T-cell (primary cell): ENCODE data around the gene HOXB2. TPM values are rescaled to one million over a fixed set of nuclear protein-coding genes. Genes with fewer than 3 reads are reported as not detected.

Experiments used
- ATAC-seq, 4 experiments: fragments of 200-7000 bp in 3 of 4; fragments of 150-1000 bp in 1 of 4; cut with Tn5 transposase; replicated peaks in 1 of 4; 1 replicate in 3 of 4; 2 replicates in 1 of 4; pipeline ENCODE4 v1.10.0; 2021; ENCODE audit warnings: moderate library complexity in 3 of 4, mild to moderate bottlenecking in 2 of 4, moderate number of reproducible peaks in 1 of 4
- CTCF ChIA-PET, 2 donors: fragments of 300-600 bp; sonication (Branson Sonifier 250); formaldehyde crosslinking; loops; one replicate each; lab custom pipeline; 2022; ENCODE audit warnings: antibody characterized with exemption in 2 of 2; lab: Charles Lee
- POLR2A ChIA-PET, 2 donors: fragments of 300-600 bp; sonication (Branson Sonifier 250); formaldehyde crosslinking; loops; one replicate each; lab custom pipeline; 2022; ENCODE audit warnings: antibody characterized with exemption in 2 of 2; lab: Charles Lee
- DNase-seq, 35 experiments: peaks; one replicate each; pipeline versions ENCODE4 v3.0.0 to v3.0.0-alpha.2; 2013 to 2023
- H3K27ac ChIP-seq: one replicate; pipeline ENCODE4 v1.5.1; 2013; ENCODE audit warnings: low read length
- H3K27me3 ChIP-seq, 2 experiments: replicated peaks in 1 of 2; 1 replicate in 1 of 2; 2 replicates in 1 of 2; pipeline versions ENCODE4 v1.6.1 to v1.7.0; 2013; ENCODE audit warnings: low read length in 1 of 2, mixed read lengths in 1 of 2; ENCODE audit not compliant: control insufficient read depth in 2 of 2, insufficient read depth in 2 of 2; ENCODE audit errors: extremely low read depth in 1 of 2
- H3K36me3 ChIP-seq, 2 donors: 1 replicate in 1 of 2; 2 replicates in 1 of 2; pipeline versions ENCODE4 v1.6.1 to v1.7.0; 2013; ENCODE audit warnings: low read length in 1 of 2; ENCODE audit not compliant: control insufficient read depth in 2 of 2, insufficient read depth in 1 of 2; ENCODE audit errors: extremely low read depth in 1 of 2
- H3K4me1 ChIP-seq, 2 experiments: 1 replicate in 1 of 2; 2 replicates in 1 of 2; pipeline versions ENCODE4 v1.6.1 to v1.7.0; 2013; ENCODE audit warnings: low read length in 2 of 2, mixed read lengths in 1 of 2; ENCODE audit not compliant: insufficient read depth in 2 of 2, control insufficient read depth in 1 of 2; ENCODE audit errors: extremely low read depth in 1 of 2
- H3K4me3 ChIP-seq, 2 donors: 1 replicate in 1 of 2; 2 replicates in 1 of 2; pipeline versions ENCODE4 v1.5.1 to v1.7.0; 2013; ENCODE audit warnings: mild to moderate bottlenecking in 2 of 2, low read length in 1 of 2, moderate library complexity in 1 of 2; ENCODE audit not compliant: control insufficient read depth in 1 of 2; ENCODE audit errors: extremely low read depth in 1 of 2
- H3K9me3 ChIP-seq: 2 replicates; pipeline ENCODE4 v1.7.0; 2013
- H3K27ac Mint-ChIP-seq, 2 donors: one replicate each; pipeline ENCODE4 v1.8.0; 2020 to 2021; ENCODE audit warnings: mild to moderate bottlenecking in 2 of 2, mixed read lengths in 2 of 2
- H3K27me3 Mint-ChIP-seq, 2 donors: one replicate each; pipeline ENCODE4 v1.8.0; 2021 to 2022; ENCODE audit warnings: mixed read lengths in 2 of 2
- H3K36me3 Mint-ChIP-seq: one replicate; pipeline ENCODE4 v1.8.0; 2021; ENCODE audit warnings: mixed read lengths
- H3K4me1 Mint-ChIP-seq, 3 donors: one replicate each; pipeline ENCODE4 v1.8.0; 2020 to 2022; ENCODE audit warnings: mixed read lengths in 3 of 3, mild to moderate bottlenecking in 1 of 3
- H3K4me3 Mint-ChIP-seq, 3 donors: one replicate each; pipeline ENCODE4 v1.8.0; 2020 to 2022; ENCODE audit warnings: mild to moderate bottlenecking in 3 of 3, mixed read lengths in 3 of 3, moderate library complexity in 3 of 3
- H3K9me3 Mint-ChIP-seq, 3 donors: one replicate each; pipeline ENCODE4 v1.8.0; 2020 to 2022; ENCODE audit warnings: mixed read lengths in 3 of 3
- WGBS: methylation state at CpG from one replicate; pipeline ENCODE4 v1.1.5; 2013; ENCODE audit warnings: missing lambda C conversion rate; ENCODE audit not compliant: insufficient coverage; 5-methylcytosine and 5-hydroxymethylcytosine counted together
- total RNA-seq, 35 experiments: library from RNA in 6 of 35; stranded (reverse) in 6 of 35; fragments of 120-200 nt in 1 of 35; gene quantifications; one replicate each; pipeline versions ENCODE4 v1.2.1 to v1.2.4 and lab custom pipeline; 2013 to 2026

The HOXB2 gene
- total RNA-seq, 5 donors from 2014 or later (not counting 1 experiment from before 2014, with no cell fraction given): 12.1 to 37.3 (median 25.6) TPM

- H3K36me3 Mint-ChIP-seq: no peaks in the 10 kb centered on the region
- H3K4me3 Mint-ChIP-seq: no peak overlapping the region
- Histone ChIP-seq H3K4me3 (no peak overlapping the region), H3K4me1 (peaks cover 0 to 13% of the 10 kb centered on the region in 2 experiments), H3K36me3 (no peaks in the 10 kb centered on the region), H3K9me3 (no peaks in the 10 kb centered on the region), H3K27ac (no peak overlapping the region), H3K27me3 (peaks cover 0 to 52% of the 10 kb centered on the region in 2 experiments)
- peaks cover 21 to 29% of the 10 kb centered on the region in 2 donors for H3K27me3 Mint-ChIP-seq
- DNase-seq (no peak), ATAC-seq (no peak)
- 98% methylated on average over 8 of the region's 11 CpGs for WGBS
- H3K27ac Mint-ChIP-seq: no peak overlapping the region
- H3K4me1 Mint-ChIP-seq: peaks cover 6 to 16% (median 9%) of the 10 kb centered on the region in 3 donors
- ChIA-PET POLR2A (interaction anchor here in 1 of 2 donors (0.6 kb wide), 1 partner anchor 338 kb away, joined by 5 read pairs; no protein-coding TSS in a partner anchor), CTCF (interaction anchor here in 1 of 2 donors (0.5 kb wide), 1 partner anchor 9 kb away, joined by 3 read pairs; no protein-coding TSS in a partner anchor)
- no peaks in the 10 kb centered on the region for H3K9me3 Mint-ChIP-seq
Measured at GRCh38 chr17:48529683-48530009, 15.3 kb downstream of the HOXB2 start.

- POLR2A ChIA-PET: interaction anchor here in 1 of 2 donors (0.6 kb wide), 1 partner anchor 337 kb away, joined by 5 read pairs; no protein-coding TSS in a partner anchor
- Mint-ChIP-seq H3K27ac (no peak overlapping the region), H3K36me3 (no peaks in the 10 kb centered on the region), H3K4me3 (no peak overlapping the region), H3K9me3 (no peaks in the 10 kb centered on the region), H3K4me1 (peaks cover 6 to 16% (median 9%) of the 10 kb centered on the region in 3 donors), H3K27me3 (peaks cover 27 to 34% of the 10 kb centered on the region in 2 donors)
- Histone ChIP-seq H3K27me3 (peaks cover 0 to 57% of the 10 kb centered on the region in 2 experiments), H3K36me3 (no peaks in the 10 kb centered on the region), H3K27ac (no peak overlapping the region), H3K4me3 (no peak overlapping the region), H3K4me1 (peaks cover 0 to 13% of the 10 kb centered on the region in 2 experiments), H3K9me3 (no peaks in the 10 kb centered on the region)
- CTCF ChIA-PET: no interaction called here
- ATAC-seq (no peak), DNase-seq (no peak)
- 96% methylated on average over 7 of the region's 11 CpGs for WGBS
Measured at GRCh38 chr17:48528936-48529682, 15.8 kb downstream of the HOXB2 start.

GRCh38 chr17:48528153-48528935 lies 16.6 kb downstream of the HOXB2 start:
- ChIA-PET CTCF (no interaction called here), POLR2A (no interaction called here)
- Mint-ChIP-seq H3K36me3 (no peaks in the 10 kb centered on the region), H3K4me1 (peaks cover 6 to 16% (median 9%) of the 10 kb centered on the region in 3 donors), H3K4me3 (no peak overlapping the region), H3K9me3 (no peaks in the 10 kb centered on the region), H3K27me3 (peaks cover 34 to 41% of the 10 kb centered on the region in 2 donors), H3K27ac (no peak overlapping the region)
- H3K4me1 ChIP-seq: peaks cover 0 to 13% of the 10 kb centered on the region in 2 experiments
- no peak overlapping the region for H3K4me3 ChIP-seq
- peaks cover 0 to 59% of the 10 kb centered on the region in 2 experiments for H3K27me3 ChIP-seq
- ATAC-seq (no peak), DNase-seq (no peak)
- H3K36me3 ChIP-seq: no peaks in the 10 kb centered on the region
- WGBS: 72% methylated on average over 5 of the region's 7 CpGs
- H3K9me3 ChIP-seq: no peaks in the 10 kb centered on the region
- H3K27ac ChIP-seq: no peak overlapping the region

GRCh38 chr17:48527547-48527932 lies 17.4 kb downstream of the HOXB2 start:
- H3K4me1 Mint-ChIP-seq: peaks cover 6 to 16% (median 9%) of the 10 kb centered on the region in 3 donors
- Histone ChIP-seq H3K9me3 (no peaks in the 10 kb centered on the region), H3K27ac (no peak overlapping the region), H3K4me3 (no peak overlapping the region), H3K27me3 (peaks cover 0 to 65% of the 10 kb centered on the region in 2 experiments), H3K36me3 (no peaks in the 10 kb centered on the region), H3K4me1 (peaks cover 0 to 13% of the 10 kb centered on the region in 2 experiments)
- H3K9me3 Mint-ChIP-seq: no peaks in the 10 kb centered on the region
- peaks cover 42 to 49% of the 10 kb centered on the region in 2 donors for H3K27me3 Mint-ChIP-seq
- H3K27ac Mint-ChIP-seq: no peak overlapping the region
- no peak for ATAC-seq
- ChIA-PET POLR2A (no interaction called here), CTCF (no interaction called here)
- no peaks in the 10 kb centered on the region for H3K36me3 Mint-ChIP-seq
- 92% methylated on average over 4 of the region's 14 CpGs for WGBS
- peak overlapping the region in 2 of 3 donors; percentile 38 to 55 for H3K4me3 Mint-ChIP-seq
- no peak for DNase-seq

DNA sequence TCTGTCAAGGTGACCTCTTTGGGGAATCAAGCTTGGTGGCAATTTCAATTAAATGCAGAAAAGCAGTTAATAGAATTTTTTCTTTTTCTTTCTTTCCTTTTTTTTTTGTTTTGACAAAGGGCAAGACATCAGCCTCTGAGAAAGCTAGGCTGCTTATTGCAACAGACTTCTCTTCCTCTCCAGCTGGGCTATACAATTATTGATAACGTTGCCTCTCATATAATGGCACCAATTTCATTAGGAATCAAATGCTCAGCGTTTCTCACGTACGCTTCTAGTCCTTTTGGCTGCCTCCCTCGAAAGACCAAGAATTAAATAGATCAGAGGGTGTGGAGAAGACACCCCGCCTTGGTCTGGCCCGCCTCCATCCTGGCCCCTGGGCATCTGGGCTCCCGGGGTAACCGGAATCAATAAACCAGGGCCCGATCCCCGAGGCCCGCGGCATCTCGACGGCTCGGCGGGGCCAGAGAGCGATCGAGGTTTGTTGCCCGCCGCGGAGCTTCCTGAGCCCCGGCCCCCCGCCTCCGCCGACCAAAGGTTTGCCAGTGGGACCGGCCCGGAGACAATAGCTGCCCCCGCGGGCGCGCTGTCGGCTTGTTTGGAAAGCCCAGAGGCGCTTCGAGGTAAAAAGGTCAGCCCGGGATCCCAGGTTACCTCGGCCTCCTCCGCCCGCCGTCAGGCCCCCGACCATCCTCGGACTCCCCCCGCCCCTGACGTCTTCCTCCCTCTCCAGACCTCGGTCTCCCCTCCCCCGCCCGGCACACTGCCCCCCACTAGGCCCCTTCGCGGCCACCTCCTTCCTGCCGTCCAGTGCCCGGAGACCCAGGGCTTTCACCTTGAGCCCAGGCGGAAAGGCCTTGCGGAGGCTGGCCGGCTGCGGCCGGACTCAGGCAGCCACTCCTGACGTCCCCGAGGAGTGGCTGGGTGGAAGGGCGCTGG lies 18.0 kb downstream of the HOXB2 start:
- WGBS: 30% methylated on average over 48 of the region's 59 CpGs
- no peaks in the 10 kb centered on the region for H3K9me3 Mint-ChIP-seq
- no peak overlapping the region for H3K27ac ChIP-seq
- H3K4me1 ChIP-seq: peaks cover 0 to 13% of the 10 kb centered on the region in 2 experiments
- H3K4me3 ChIP-seq: peak overlapping the region in 1 of 2 donors; percentile 25
- peaks cover 6 to 16% (median 9%) of the 10 kb centered on the region in 3 donors for H3K4me1 Mint-ChIP-seq
- peaks cover 45 to 50% of the 10 kb centered on the region in 2 donors for H3K27me3 Mint-ChIP-seq
- H3K36me3 Mint-ChIP-seq: no peaks in the 10 kb centered on the region
- ChIA-PET POLR2A (no interaction called here), CTCF (no interaction called here)
- H3K4me3 Mint-ChIP-seq: peak overlapping the region in 1 of 3 donors; percentile 38
- DNase-seq (peak in 3 of 35 experiments; percentile 8 to 12 (median 10)), ATAC-seq (peak in 1 of 4 experiments; percentile 24)
- peaks cover 0 to 70% of the 10 kb centered on the region in 2 experiments for H3K27me3 ChIP-seq
- H3K36me3 ChIP-seq: no peaks in the 10 kb centered on the region
- no peaks in the 10 kb centered on the region for H3K9me3 ChIP-seq
- H3K27ac Mint-ChIP-seq: no peak overlapping the region
